Mesendoderm (in vitro differentiated cells): ENCODE data around the gene GSG1.
A peak's percentile ranks its signal among the peaks of the same experiment; 100 is the strongest.

Experiments
- DNase-seq: peaks from one replicate; pipeline ENCODE4 v3.0.0; 2013
- H2AK5ac ChIP-seq: 2 replicates; pipeline ENCODE4 v1.6.1; 2013; ENCODE audit warnings: low read length, inconsistent platforms
- H2BK120ac ChIP-seq: 2 replicates; pipeline ENCODE4 v1.6.1; 2013; ENCODE audit warnings: low read depth, mild to moderate bottlenecking, low read length, moderate library complexity, mixed read lengths
- H2BK15ac ChIP-seq: replicated peaks from 2 replicates; pipeline ENCODE4 v1.6.1; 2013; ENCODE audit warnings: low read depth, mild to moderate bottlenecking, moderate library complexity
- H2BK5ac ChIP-seq: 2 replicates; pipeline ENCODE4 v1.6.1; 2013; ENCODE audit warnings: low read length, inconsistent platforms
- H3K18ac ChIP-seq: 2 replicates; pipeline ENCODE4 v1.6.1; 2013; ENCODE audit warnings: mild to moderate bottlenecking, low read length, mixed read lengths
- H3K23ac ChIP-seq: one replicate; pipeline ENCODE4 v1.6.1; 2013; ENCODE audit warnings: low read length
- H3K27ac ChIP-seq: 2 replicates; pipeline ENCODE4 v1.5.1; 2013; ENCODE audit warnings: low read depth, mild to moderate bottlenecking, inconsistent platforms, low read length, moderate library complexity
- H3K27me3 ChIP-seq: 2 replicates; pipeline ENCODE4 v1.6.1; 2013; ENCODE audit warnings: low read length, control low read depth, mild to moderate bottlenecking, inconsistent platforms; ENCODE audit not compliant: insufficient read depth, poor library complexity
- H3K36me3 ChIP-seq: 2 replicates; pipeline ENCODE4 v1.6.1; 2013; ENCODE audit warnings: low read length, inconsistent platforms; ENCODE audit not compliant: control insufficient read depth, insufficient read depth
- H3K4ac ChIP-seq: one replicate; pipeline ENCODE4 v1.6.1; 2013; ENCODE audit warnings: low read depth, mild to moderate bottlenecking, low read length, moderate library complexity
- H3K4me1 ChIP-seq: 2 replicates; pipeline ENCODE4 v1.6.1; 2013; ENCODE audit warnings: low read depth, low read length, inconsistent platforms; ENCODE audit not compliant: control insufficient read depth
- H3K4me2 ChIP-seq: 2 replicates; pipeline ENCODE4 v1.6.1; 2013; ENCODE audit warnings: low read length
- H3K4me3 ChIP-seq: 2 replicates; pipeline ENCODE4 v1.5.1; 2013; ENCODE audit warnings: mild to moderate bottlenecking, low read length
- H3K56ac ChIP-seq: one replicate; pipeline ENCODE4 v1.6.1; 2013; ENCODE audit warnings: low read length
- H3K79me1 ChIP-seq: 2 replicates; pipeline ENCODE4 v1.6.1; 2013; ENCODE audit warnings: low read length, inconsistent platforms
- H3K79me2 ChIP-seq: 2 replicates; pipeline ENCODE4 v1.6.1; 2013; ENCODE audit warnings: mild to moderate bottlenecking, low read length; ENCODE audit not compliant: control insufficient read depth, insufficient read depth
- H3K9ac ChIP-seq: 2 replicates; pipeline ENCODE4 v1.6.1; 2013; ENCODE audit warnings: low read length, inconsistent platforms
- H4K5ac ChIP-seq: one replicate; pipeline ENCODE4 v1.6.1; 2013; ENCODE audit warnings: low read length
- H4K8ac ChIP-seq: one replicate; pipeline ENCODE4 v1.6.1; 2013; ENCODE audit warnings: low read depth, mild to moderate bottlenecking, control low read depth, low read length, moderate library complexity
- WGBS: extraction: QIAGEN DNeasy Blood & Tissue Kit; methylation state at CpG from one replicate; pipeline ENCODE4 v1.1.7; 2013; ENCODE audit warnings: low lambda C conversion rate, missing lambda C conversion rate; ENCODE audit not compliant: insufficient coverage; ENCODE audit errors: extremely low coverage; 5-methylcytosine and 5-hydroxymethylcytosine counted together

Gene GSG1

GRCh38 chr12:13093848-13094220 is 9.6 kb downstream of the GSG1 start:
- H3K4me2 ChIP-seq: no peak overlapping the region
- no peak overlapping the region for H3K27ac ChIP-seq
- no peak overlapping the region for H4K8ac ChIP-seq
- H4K5ac ChIP-seq: no peak overlapping the region
- no peaks in the 10 kb centered on the region for H3K36me3 ChIP-seq
- no peak overlapping the region for H3K18ac ChIP-seq
- whole genome bisulfite sequencing: no CpG with 5 or more reads among the region's 2 CpGs
- no peak overlapping the region for H3K4me3 ChIP-seq
- no peaks in the 10 kb centered on the region for H3K27me3 ChIP-seq
- peaks cover 4% of the 10 kb centered on the region for H3K4me1 ChIP-seq
- no peak for DNase-seq
- no peaks in the 10 kb centered on the region for H3K79me1 ChIP-seq
- no peaks in the 10 kb centered on the region for H3K79me2 ChIP-seq
- no peak overlapping the region for H3K56ac ChIP-seq
- no peak overlapping the region for H2BK15ac ChIP-seq
- no peak overlapping the region for H2BK120ac ChIP-seq
- H3K23ac ChIP-seq: no peak overlapping the region
- no peak overlapping the region for H3K4ac ChIP-seq
- no peak overlapping the region for H2BK5ac ChIP-seq
- no peak overlapping the region for H2AK5ac ChIP-seq
- H3K9ac ChIP-seq: no peak overlapping the region

GRCh38 chr12:13093191-13093847 is 10.1 kb downstream of the GSG1 start:
- no CpG with 5 or more reads among the region's 7 CpGs for WGBS
- Histone ChIP-seq H2BK5ac (no peak overlapping the region), H4K8ac (no peak overlapping the region), H3K9ac (no peak overlapping the region), H4K5ac (no peak overlapping the region), H3K4me1 (peaks cover 5% of the 10 kb centered on the region), H3K18ac (no peak overlapping the region), H2BK120ac (no peak overlapping the region), H2AK5ac (no peak overlapping the region), H3K4ac (no peak overlapping the region), H3K27me3 (no peaks in the 10 kb centered on the region), H3K56ac (no peak overlapping the region), H3K23ac (no peak overlapping the region), H3K4me2 (no peak overlapping the region), H3K4me3 (no peak overlapping the region), H3K79me2 (no peaks in the 10 kb centered on the region), H3K79me1 (no peaks in the 10 kb centered on the region), H3K27ac (no peak overlapping the region), H3K36me3 (no peaks in the 10 kb centered on the region), H2BK15ac (no peak overlapping the region)
- DNase-seq: no peak

- Histone ChIP-seq H3K23ac (no peak overlapping the region), H3K4me1 (peaks cover 10% of the 10 kb centered on the region), H3K4me2 (no peak overlapping the region), H2AK5ac (no peak overlapping the region), H4K5ac (no peak overlapping the region), H3K9ac (no peak overlapping the region), H3K79me1 (no peaks in the 10 kb centered on the region), H3K4ac (no peak overlapping the region), H3K27ac (no peak overlapping the region), H3K56ac (no peak overlapping the region), H3K27me3 (no peaks in the 10 kb centered on the region), H3K36me3 (no peaks in the 10 kb centered on the region), H3K79me2 (no peaks in the 10 kb centered on the region), H4K8ac (no peak overlapping the region), H3K18ac (no peak overlapping the region), H3K4me3 (no peak overlapping the region), H2BK120ac (no peak overlapping the region), H2BK5ac (no peak overlapping the region), H2BK15ac (no peak overlapping the region)
- DNase-seq: no peak
- no CpG with 5 or more reads among the region's 6 CpGs for WGBS
These were observed 11.6 kb downstream of the GSG1 start for GRCh38 chr12:13091832-13092231.

GRCh38 chr12:13090054-13090453 is 13.4 kb downstream of the GSG1 start:
- H3K9ac ChIP-seq: no peak overlapping the region
- no peak overlapping the region for H3K56ac ChIP-seq
- H3K4ac ChIP-seq: no peak overlapping the region
- no peak overlapping the region for H3K4me3 ChIP-seq
- H3K36me3 ChIP-seq: no peaks in the 10 kb centered on the region
- peaks cover 10% of the 10 kb centered on the region for H3K4me1 ChIP-seq
- H2BK15ac ChIP-seq: no peak overlapping the region
- no peak overlapping the region for H3K4me2 ChIP-seq
- H2BK120ac ChIP-seq: no peak overlapping the region
- WGBS: no CpG with 5 or more reads among the region's 4 CpGs
- H3K27ac ChIP-seq: no peak overlapping the region
- no peak overlapping the region for H4K8ac ChIP-seq
- H4K5ac ChIP-seq: no peak overlapping the region
- no peaks in the 10 kb centered on the region for H3K27me3 ChIP-seq
- no peaks in the 10 kb centered on the region for H3K79me1 ChIP-seq
- no peak overlapping the region for H3K18ac ChIP-seq
- no peak for DNase-seq
- H2BK5ac ChIP-seq: no peak overlapping the region
- H2AK5ac ChIP-seq: no peak overlapping the region
- no peak overlapping the region for H3K23ac ChIP-seq
- no peaks in the 10 kb centered on the region for H3K79me2 ChIP-seq

GRCh38 chr12:13088496-13088895 is 15.0 kb downstream of the GSG1 start:
- Histone ChIP-seq H3K79me1 (no peaks in the 10 kb centered on the region), H3K4me3 (no peak overlapping the region), H2BK15ac (no peak overlapping the region), H3K9ac (no peak overlapping the region), H2BK5ac (no peak overlapping the region), H3K4me1 (peaks cover 10% of the 10 kb centered on the region), H3K4ac (no peak overlapping the region), H3K4me2 (no peak overlapping the region), H3K18ac (no peak overlapping the region), H3K23ac (no peak overlapping the region), H3K79me2 (no peaks in the 10 kb centered on the region), H2AK5ac (no peak overlapping the region), H4K5ac (no peak overlapping the region), H3K27me3 (no peaks in the 10 kb centered on the region), H3K27ac (no peak overlapping the region), H2BK120ac (no peak overlapping the region), H3K56ac (no peak overlapping the region), H4K8ac (no peak overlapping the region), H3K36me3 (no peaks in the 10 kb centered on the region)
- WGBS: no CpG with 5 or more reads among the region's 4 CpGs
- peak; percentile 85 for DNase-seq

GRCh38 chr12:13087766-13088165 is 15.7 kb downstream of the GSG1 start:
- Histone ChIP-seq H3K4me1 (peaks cover 10% of the 10 kb centered on the region), H2AK5ac (no peak overlapping the region), H4K5ac (no peak overlapping the region), H2BK15ac (no peak overlapping the region), H2BK120ac (no peak overlapping the region), H3K79me2 (no peaks in the 10 kb centered on the region), H3K36me3 (no peaks in the 10 kb centered on the region), H3K23ac (no peak overlapping the region), H3K56ac (peak overlapping the region; percentile 36), H3K79me1 (no peaks in the 10 kb centered on the region), H3K9ac (no peak overlapping the region), H2BK5ac (no peak overlapping the region), H3K4me3 (no peak overlapping the region), H3K27me3 (no peaks in the 10 kb centered on the region), H3K18ac (no peak overlapping the region), H4K8ac (no peak overlapping the region), H3K27ac (peak overlapping the region; percentile 14), H3K4ac (no peak overlapping the region), H3K4me2 (no peak overlapping the region)
- peak; percentile 57 for DNase-seq
- WGBS: no CpG with 5 or more reads among the region's 5 CpGs
